Large intestine (tissue), 3 donors: ENCODE data around the gene CCDC170. TPM values are rescaled to one million over a fixed set of nuclear protein-coding genes. Genes with fewer than 3 reads are reported as not detected.

Source experiments
- DNase-seq, 2 donors: peaks; one replicate each; pipeline versions ENCODE4 v3.0.0 to v3.0.0-alpha.2; 2013
- H3K27ac ChIP-seq: one replicate; pipeline ENCODE4 v1.5.1; 2013; ENCODE audit warnings: low read length
- H3K27me3 ChIP-seq: 2 replicates; pipeline ENCODE4 v1.6.1; 2013; ENCODE audit warnings: low read length; ENCODE audit not compliant: control insufficient read depth, insufficient read depth
- H3K36me3 ChIP-seq: 2 replicates; pipeline ENCODE4 v1.6.1; 2013; ENCODE audit warnings: low read length; ENCODE audit not compliant: control insufficient read depth, insufficient read depth
- H3K4me1 ChIP-seq: one replicate; pipeline ENCODE4 v1.6.1; 2013; ENCODE audit warnings: low read length; ENCODE audit not compliant: control insufficient read depth, insufficient read depth
- H3K4me3 ChIP-seq: one replicate; pipeline ENCODE4 v1.5.1; 2013; ENCODE audit warnings: low read length
- H3K9me3 ChIP-seq: one replicate; pipeline ENCODE4 v1.6.1; 2013; ENCODE audit warnings: mild to moderate bottlenecking, low read depth, low read length, moderate library complexity; ENCODE audit not compliant: control insufficient read depth
- WGBS: methylation state at CpG from one replicate; pipeline ENCODE4 v1.1.5; 2013; ENCODE audit warnings: low lambda C conversion rate; ENCODE audit not compliant: insufficient coverage; 5-methylcytosine and 5-hydroxymethylcytosine counted together
- polyA plus RNA-seq: library from polyadenylated mRNA; unstranded; fragments of 120-200 nt; gene quantifications from one replicate; pipeline ENCODE4 v1.2.1, GENCODE V29; 2013

CCDC170 gene
- polyA plus RNA-seq, 1 donor: 1.6 TPM

DNA sequence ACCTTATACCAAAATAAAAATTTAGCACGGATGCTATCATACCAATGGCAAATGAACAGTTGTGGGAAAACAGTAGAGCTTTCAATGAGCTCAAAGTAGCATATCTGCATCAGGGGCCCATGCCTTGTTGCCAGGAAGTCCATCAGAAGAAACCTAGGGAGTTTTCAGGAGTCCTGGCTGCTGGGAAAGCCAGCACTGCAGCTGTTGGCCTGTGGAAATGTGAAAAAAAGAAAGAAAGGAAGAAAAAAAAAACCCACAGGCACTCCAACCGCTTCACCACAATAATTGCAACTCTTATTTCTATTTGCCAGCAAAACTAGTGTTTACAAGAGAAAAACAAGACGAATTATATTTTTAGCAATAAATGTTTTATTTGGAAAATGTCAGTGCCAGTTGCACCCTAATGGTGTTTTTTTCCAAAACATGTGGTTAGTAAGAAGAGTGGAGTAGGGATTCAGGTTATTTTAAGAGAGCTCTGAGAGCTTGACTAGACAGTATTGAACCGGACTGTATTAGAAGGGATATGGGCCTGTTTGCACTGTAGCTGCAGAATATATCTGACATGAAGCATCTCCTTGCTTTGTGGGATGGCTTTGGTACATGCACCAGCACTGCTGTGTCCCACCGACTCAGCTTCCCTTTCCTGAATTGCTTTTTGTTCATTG, 137.3 kb downstream of the CCDC170 start:
- no peak overlapping the region for H3K4me3 ChIP-seq
- H3K4me1 ChIP-seq: no peaks in the 10 kb centered on the region
- no peak overlapping the region for H3K27ac ChIP-seq
- no peaks in the 10 kb centered on the region for H3K9me3 ChIP-seq
- no peaks in the 10 kb centered on the region for H3K27me3 ChIP-seq
- DNase-seq: no peak
- H3K36me3 ChIP-seq: no peaks in the 10 kb centered on the region
- no CpG with 5 or more reads among the region's 5 CpGs for WGBS

DNA sequence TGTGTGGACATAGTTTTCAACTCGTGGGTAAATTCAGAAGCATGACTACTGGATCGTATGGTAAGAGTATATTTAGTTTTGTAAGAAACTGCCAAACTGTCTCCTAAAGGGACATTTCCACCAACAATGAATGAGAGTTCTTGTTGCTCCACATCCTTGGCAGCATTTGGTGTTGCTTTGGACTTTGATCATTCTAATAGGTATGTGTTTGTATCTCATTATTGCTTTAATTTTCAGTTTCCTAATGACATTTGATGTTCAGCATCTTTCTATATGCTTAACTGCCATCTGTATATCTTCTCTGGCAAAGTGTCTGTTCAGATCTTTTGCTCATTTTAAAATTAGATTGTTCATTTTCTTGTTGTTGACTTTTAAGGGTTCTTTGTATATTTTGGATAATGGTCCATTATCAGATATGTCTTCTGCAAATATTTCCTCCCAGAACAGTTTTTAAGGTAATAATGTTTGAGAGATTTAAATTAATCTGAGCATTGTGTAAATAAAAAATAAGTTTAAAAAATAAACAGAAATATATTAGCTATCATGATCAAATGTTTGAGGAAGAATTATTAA, 138.7 kb downstream of the CCDC170 start:
- Histone ChIP-seq H3K36me3 (no peaks in the 10 kb centered on the region), H3K9me3 (no peaks in the 10 kb centered on the region), H3K27me3 (no peaks in the 10 kb centered on the region), H3K27ac (no peak overlapping the region), H3K4me3 (no peak overlapping the region), H3K4me1 (no peaks in the 10 kb centered on the region)
- no CpG with 5 or more reads among the region's 2 CpGs for WGBS
- no peak for DNase-seq

DNA sequence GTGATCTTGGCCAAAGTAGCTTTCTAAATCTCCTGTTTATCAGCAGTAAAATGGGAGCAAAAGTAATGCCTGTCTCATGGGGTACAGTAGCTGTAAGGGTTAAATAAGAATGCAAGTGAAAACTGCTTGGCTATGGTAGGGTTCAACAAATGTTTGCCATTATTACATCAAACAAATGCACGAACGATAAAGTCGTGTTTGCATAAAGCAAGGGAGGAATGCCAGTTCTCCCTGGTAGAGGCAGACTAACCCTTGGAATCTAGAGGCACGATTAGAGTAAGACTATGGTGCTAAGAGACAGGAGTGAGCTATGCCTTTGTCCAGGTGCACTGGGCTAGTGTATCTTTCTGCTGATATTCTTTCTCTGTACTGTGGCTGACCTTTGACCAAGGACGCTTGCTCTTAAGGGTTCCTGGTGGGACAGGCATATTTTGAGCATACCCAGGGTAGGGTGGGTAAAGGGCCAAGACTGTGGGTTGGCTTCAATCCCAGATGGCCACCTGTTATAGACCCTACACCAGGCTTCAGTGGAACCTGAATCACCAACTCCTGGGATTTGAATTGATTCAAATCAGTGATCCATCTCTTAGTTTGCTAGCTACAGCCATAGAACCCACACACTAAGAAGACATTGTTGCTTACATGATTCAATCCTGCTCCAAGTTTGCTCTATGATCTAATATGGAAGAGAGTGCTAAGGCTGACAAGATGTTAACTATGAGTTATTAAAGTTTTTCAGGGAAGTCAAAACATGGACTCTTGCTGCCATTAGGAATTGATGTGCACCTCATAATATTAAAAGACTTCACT, 139.9 kb downstream of the CCDC170 start:
- no CpG with 5 or more reads among the region's 5 CpGs for WGBS
- no peak for DNase-seq
- H3K4me3 ChIP-seq: no peak overlapping the region
- no peaks in the 10 kb centered on the region for H3K36me3 ChIP-seq
- H3K27ac ChIP-seq: no peak overlapping the region
- H3K27me3 ChIP-seq: no peaks in the 10 kb centered on the region
- no peaks in the 10 kb centered on the region for H3K4me1 ChIP-seq
- H3K9me3 ChIP-seq: no peaks in the 10 kb centered on the region

DNA sequence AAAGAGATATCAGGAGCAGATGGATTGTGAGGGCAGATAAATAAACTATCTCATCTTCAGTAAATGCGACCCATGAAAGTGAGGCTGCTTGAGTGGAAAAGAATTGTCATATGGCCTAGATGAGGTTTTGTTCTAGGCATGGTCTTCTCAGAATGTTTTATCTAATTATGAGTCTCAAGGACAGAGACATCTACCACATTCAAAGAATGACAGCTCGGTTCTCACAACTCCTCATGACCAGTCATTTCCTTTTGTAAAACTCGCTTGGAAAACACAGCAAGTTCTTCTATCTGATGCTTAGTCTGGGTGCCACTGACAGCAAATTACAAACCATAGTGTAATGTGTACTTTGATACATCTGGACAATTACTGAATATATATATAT, 140.5 kb downstream of the CCDC170 start:
- WGBS: no CpG with 5 or more reads among the region's 3 CpGs
- DNase-seq: no peak
- H3K36me3 ChIP-seq: no peaks in the 10 kb centered on the region
- no peaks in the 10 kb centered on the region for H3K27me3 ChIP-seq
- H3K9me3 ChIP-seq: no peaks in the 10 kb centered on the region
- H3K4me3 ChIP-seq: no peak overlapping the region
- no peaks in the 10 kb centered on the region for H3K4me1 ChIP-seq
- H3K27ac ChIP-seq: no peak overlapping the region

DNA sequence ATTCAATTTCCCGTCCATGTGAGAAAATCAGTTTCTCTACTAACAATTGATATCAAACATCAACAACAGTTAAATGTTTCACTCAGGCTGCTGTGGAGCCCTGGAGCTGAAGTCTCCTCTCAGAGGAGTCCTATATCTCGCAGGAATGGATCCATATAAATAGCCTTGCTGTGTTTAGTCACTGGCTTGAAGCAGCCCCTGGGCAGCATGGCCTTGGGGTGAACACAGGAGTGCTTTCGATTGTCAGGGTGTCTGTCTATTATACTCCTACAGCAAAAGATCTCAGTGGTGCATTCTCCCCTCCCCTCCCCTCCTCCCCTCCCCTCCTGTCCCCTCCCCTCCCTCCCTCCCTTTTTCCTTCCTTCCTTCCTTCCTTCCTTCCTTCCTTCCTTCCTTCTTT, 141.9 kb downstream of the CCDC170 start:
- H3K27me3 ChIP-seq: no peaks in the 10 kb centered on the region
- H3K9me3 ChIP-seq: no peaks in the 10 kb centered on the region
- no peak for DNase-seq
- H3K36me3 ChIP-seq: no peaks in the 10 kb centered on the region
- H3K4me1 ChIP-seq: no peaks in the 10 kb centered on the region
- no peak overlapping the region for H3K4me3 ChIP-seq
- H3K27ac ChIP-seq: no peak overlapping the region
- whole genome bisulfite sequencing: no CpG with 5 or more reads among the region's 3 CpGs

DNA sequence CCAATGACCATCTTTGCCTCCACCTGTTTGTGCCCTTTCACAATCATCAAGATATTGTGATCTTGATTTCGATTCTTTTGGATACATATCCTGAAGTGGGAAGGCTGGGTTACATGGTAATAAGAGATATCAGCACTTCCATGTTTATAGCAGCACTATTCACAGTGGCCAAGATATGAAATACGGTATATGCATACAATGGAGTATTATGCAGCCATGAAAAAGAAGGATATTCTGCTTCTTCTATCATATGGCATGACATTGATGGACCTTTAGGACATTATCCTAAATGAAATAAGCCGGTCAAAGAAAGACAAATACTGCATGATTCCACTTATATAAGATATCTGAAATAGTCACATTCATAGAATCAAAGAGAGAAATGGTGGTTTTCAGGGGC, 144.0 kb downstream of the CCDC170 start:
- H3K27me3 ChIP-seq: no peaks in the 10 kb centered on the region
- no peaks in the 10 kb centered on the region for H3K4me1 ChIP-seq
- WGBS: 93% methylated on average over 2 of the region's 3 CpGs
- no peak for DNase-seq
- no peak overlapping the region for H3K4me3 ChIP-seq
- no peaks in the 10 kb centered on the region for H3K9me3 ChIP-seq
- H3K27ac ChIP-seq: no peak overlapping the region
- H3K36me3 ChIP-seq: no peaks in the 10 kb centered on the region

DNA sequence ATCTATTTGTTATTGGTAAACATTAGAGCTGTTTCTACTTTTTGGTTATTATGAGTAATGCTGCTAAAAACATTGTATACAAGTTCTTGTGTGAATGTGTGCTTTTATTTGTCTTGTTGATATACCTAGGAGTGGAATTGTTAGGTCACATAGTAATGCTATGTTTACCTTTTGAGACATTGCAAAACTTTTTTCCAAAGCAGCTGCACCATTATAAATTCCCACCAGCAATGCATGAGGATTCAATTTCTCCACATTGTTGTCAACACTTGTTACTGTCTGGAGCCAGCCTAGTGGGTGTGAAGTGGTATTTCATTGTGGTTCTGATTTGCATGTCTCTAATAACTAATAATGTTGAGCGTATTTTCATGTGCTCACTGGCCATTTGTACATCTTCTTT, 145.9 kb downstream of the CCDC170 start:
- DNase-seq: no peak
- WGBS: 80% methylated on average over 1 of the region's 1 CpG

DNA sequence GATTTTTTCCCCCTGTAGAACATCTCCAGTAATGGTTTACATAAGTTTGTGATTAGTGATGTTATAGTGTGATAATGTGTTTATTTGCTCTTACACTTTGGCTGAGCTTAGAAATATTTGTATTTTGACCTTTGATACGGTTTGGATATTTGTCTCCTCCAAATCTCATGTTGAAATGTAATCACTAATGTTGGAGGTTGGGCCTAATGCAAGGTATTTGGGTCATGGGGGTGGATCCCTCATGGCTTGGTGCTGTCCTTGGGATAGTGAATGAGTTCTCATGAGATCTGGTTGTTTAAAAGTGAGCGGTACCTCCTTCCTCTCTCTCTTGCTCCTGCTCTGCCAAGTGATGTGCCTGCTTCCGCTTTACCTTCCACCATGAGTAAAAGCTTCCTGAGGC, 147.2 kb downstream of the CCDC170 start:
- no peaks in the 10 kb centered on the region for H3K36me3 ChIP-seq
- no peak overlapping the region for H3K4me3 ChIP-seq
- 67% methylated on average over 1 of the region's 3 CpGs for WGBS
- no peak overlapping the region for H3K27ac ChIP-seq
- H3K27me3 ChIP-seq: no peaks in the 10 kb centered on the region
- no peaks in the 10 kb centered on the region for H3K9me3 ChIP-seq
- DNase-seq: no peak
- H3K4me1 ChIP-seq: no peaks in the 10 kb centered on the region

More for the DNA sequence above, 145.9 kb downstream of the CCDC170 start:
- Histone ChIP-seq H3K27me3 (no peaks in the 10 kb centered on the region), H3K9me3 (no peaks in the 10 kb centered on the region), H3K36me3 (no peaks in the 10 kb centered on the region), H3K4me3 (no peak overlapping the region), H3K27ac (no peak overlapping the region), H3K4me1 (no peaks in the 10 kb centered on the region)

DNA sequence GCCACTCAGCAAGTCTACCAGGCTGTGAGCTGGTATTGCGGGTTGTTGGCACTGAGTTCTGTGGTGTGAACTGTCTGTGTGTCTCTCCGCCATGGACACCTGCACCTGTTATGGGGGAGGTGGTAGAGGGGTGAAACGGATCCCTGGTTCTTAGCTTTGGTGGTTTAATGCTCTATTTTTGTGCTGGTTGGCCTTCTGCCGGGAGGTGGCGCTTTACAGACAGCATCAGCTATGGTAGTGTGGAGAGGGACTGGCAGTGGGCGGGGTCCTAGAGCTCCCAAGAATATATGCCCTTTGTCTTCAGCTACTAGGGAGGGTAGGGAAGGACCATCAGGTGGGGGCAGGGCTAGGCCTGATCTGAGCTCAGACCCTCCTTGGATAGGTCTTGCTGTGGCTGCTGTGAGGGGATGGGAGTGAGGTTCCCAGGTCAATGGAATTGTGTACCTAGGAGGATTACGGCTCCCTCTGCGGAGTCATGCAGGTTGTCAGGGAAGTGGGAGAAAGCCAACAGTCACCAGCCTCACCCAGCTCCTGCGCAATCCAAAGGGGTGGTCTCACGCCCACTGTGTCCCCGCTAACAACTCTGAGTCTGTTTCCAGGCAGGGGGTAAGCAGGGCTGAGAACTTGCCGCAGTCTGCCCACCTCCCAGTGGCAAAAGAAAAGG, 154.3 kb downstream of the CCDC170 start:
- no peaks in the 10 kb centered on the region for H3K9me3 ChIP-seq
- no CpG with 5 or more reads among the region's 12 CpGs for WGBS
- no peaks in the 10 kb centered on the region for H3K27me3 ChIP-seq
- H3K36me3 ChIP-seq: no peaks in the 10 kb centered on the region
- H3K4me3 ChIP-seq: no peak overlapping the region
- DNase-seq: no peak
- H3K27ac ChIP-seq: no peak overlapping the region
- H3K4me1 ChIP-seq: no peaks in the 10 kb centered on the region

DNA sequence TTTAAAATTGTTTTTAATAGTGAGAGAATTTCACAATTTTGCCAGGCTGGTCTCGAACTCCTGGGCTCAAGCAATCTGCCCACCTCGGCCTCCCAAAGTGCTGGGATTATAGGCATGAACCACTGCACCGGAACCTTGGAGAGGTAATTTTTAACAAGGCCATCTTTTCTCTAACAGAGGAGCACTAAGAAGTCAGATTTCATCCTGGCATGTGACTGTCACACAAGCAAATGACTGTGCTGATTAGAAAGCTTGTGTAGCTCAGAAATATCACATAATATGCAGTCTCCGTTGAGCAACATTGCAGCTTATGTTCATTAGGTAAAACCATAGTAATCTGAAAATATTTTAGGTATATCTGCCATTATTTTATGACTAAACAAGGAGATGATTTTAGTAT, 156.0 kb downstream of the CCDC170 start:
- Histone ChIP-seq H3K4me1 (no peaks in the 10 kb centered on the region), H3K4me3 (no peak overlapping the region), H3K27ac (no peak overlapping the region), H3K36me3 (no peaks in the 10 kb centered on the region), H3K27me3 (no peaks in the 10 kb centered on the region), H3K9me3 (peaks cover 4% of the 10 kb centered on the region)
- no peak for DNase-seq
- WGBS: no CpG with 5 or more reads among the region's 4 CpGs
